Sigmoid colon (tissue), 4 donors: ENCODE data around the gene DENND5A.

Source experiments
- CTCF ChIP-seq, 4 experiments: fragments of 450-650 bp in 3 of 4; fragments of 200-600 bp in 1 of 4; IDR thresholded peaks; one replicate each; pipeline ENCODE4 v1.5.1; 2016 to 2019; ENCODE audit warnings: antibody characterized with exemption in 4 of 4, mild to moderate bottlenecking in 3 of 4, moderate library complexity in 2 of 4
- EP300 ChIP-seq, 4 donors: sonication (generic); formaldehyde crosslinking; IDR thresholded peaks; one replicate each; pipeline ENCODE4 v1.6.1; 2017; ENCODE audit warnings: antibody characterized with exemption in 4 of 4
- POLR2A ChIP-seq, 2 donors: fragments of 450-650 bp; IDR thresholded peaks; one replicate each; pipeline ENCODE4 v1.6.1; 2016; ENCODE audit warnings: antibody characterized with exemption in 2 of 2, mild to moderate bottlenecking in 2 of 2, moderate library complexity in 2 of 2
- POLR2AphosphoS5 ChIP-seq, 4 donors: sonication (generic); formaldehyde crosslinking; IDR thresholded peaks; one replicate each; pipeline ENCODE4 v1.6.1; 2017; ENCODE audit warnings: antibody characterized with exemption in 4 of 4

- TF ChIP-seq POLR2A (IDR thresholded peaks at IDR 0.05): no peak
- no peak for TF ChIP-seq CTCF (IDR thresholded peaks at IDR 0.05)
- TF ChIP-seq POLR2AphosphoS5 (IDR thresholded peaks at IDR 0.05): no peak
- no peak for TF ChIP-seq EP300 (IDR thresholded peaks at IDR 0.05)
These were observed 17.3 kb downstream of the DENND5A start for GRCh38 chr11:9247863-9248262.
